Measurements from ENCODE around the gene SLC44A3. TPM values are rescaled to one million over a fixed set of nuclear protein-coding genes. Genes with fewer than 3 reads are reported as not detected.

The SLC44A3 gene
- total RNA-seq, 4 donors from 2014 or later = 4.0 to 6.7 (median 5.4) TPM

GRCh38 chr1:94925561-94926125 is 105.5 kb downstream of the SLC44A3 start:
- TF ChIP-seq, protein P1, sequence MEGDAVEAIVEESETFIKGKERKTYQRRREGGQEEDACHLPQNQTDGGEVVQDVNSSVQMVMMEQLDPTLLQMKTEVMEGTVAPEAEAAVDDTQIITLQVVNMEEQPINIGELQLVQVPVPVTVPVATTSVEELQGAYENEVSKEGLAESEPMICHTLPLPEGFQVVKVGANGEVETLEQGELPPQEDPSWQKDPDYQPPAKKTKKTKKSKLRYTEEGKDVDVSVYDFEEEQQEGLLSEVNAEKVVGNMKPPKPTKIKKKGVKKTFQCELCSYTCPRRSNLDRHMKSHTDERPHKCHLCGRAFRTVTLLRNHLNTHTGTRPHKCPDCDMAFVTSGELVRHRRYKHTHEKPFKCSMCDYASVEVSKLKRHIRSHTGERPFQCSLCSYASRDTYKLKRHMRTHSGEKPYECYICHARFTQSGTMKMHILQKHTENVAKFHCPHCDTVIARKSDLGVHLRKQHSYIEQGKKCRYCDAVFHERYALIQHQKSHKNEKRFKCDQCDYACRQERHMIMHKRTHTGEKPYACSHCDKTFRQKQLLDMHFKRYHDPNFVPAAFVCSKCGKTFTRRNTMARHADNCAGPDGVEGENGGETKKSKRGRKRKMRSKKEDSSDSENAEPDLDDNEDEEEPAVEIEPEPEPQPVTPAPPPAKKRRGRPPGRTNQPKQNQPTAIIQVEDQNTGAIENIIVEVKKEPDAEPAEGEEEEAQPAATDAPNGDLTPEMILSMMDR (IDR thresholded peaks at IDR 0.05) = peak in 2 of 6 experiments; percentile 7 to 16
- TF ChIP-seq POLR2A (IDR thresholded peaks at IDR 0.05) = peak in 1 of 2 donors; percentile 78
- Histone ChIP-seq H3K4me1 (peaks cover 44 to 61% of the 10 kb centered on the region in 2 donors), H3K36me3 (no peaks in the 10 kb centered on the region), H3K4me3 (replicated peaks in 1 of 3) (peak overlapping the region; percentile 42 to 97 (median 81)), H3K9me3 (no peaks in the 10 kb centered on the region), H3K27ac (peak overlapping the region; percentile 92 to 99 (median 98)), H3K27me3 (no peaks in the 10 kb centered on the region)
- intact Hi-C loops (cut with DNase I) = loop anchor here (5.0 kb wide), 1 partner anchor 117 kb away; no protein-coding TSS in a partner anchor
- WGBS, 2 donors = 0 to 5% methylated on average over 22 to 23 of the region's 23 CpGs
- peak; percentile 73 to 75 for DNase-seq

GRCh38 chr1:94926126-94926914 is 106.2 kb downstream of the SLC44A3 start:
- Histone ChIP-seq H3K4me3 (replicated peaks in 1 of 3) (peak overlapping the region; percentile 42 to 97 (median 81)), H3K36me3 (no peaks in the 10 kb centered on the region), H3K27ac (peak overlapping the region; percentile 92 to 99 (median 98)), H3K9me3 (no peaks in the 10 kb centered on the region), H3K27me3 (no peaks in the 10 kb centered on the region), H3K4me1 (peaks cover 42 to 60% of the 10 kb centered on the region in 2 donors)
- intact Hi-C loops (cut with DNase I) = loop anchor here (5.0 kb wide), 1 partner anchor 116 kb away; no protein-coding TSS in a partner anchor
- 0 to 1% methylated on average over 4 to 19 of the region's 78 CpGs for WGBS, 2 donors
- DNase-seq = peak; percentile 58 to 61
- TF ChIP-seq POLR2A (IDR thresholded peaks at IDR 0.05) = no peak
- TF ChIP-seq, protein P1 (IDR thresholded peaks at IDR 0.05) = peak in 5 of 6 experiments; percentile 12 to 50 (median 39)

GRCh38 chr1:94926915-94927404 is 106.8 kb downstream of the SLC44A3 start, which contains the start of gene CNN3:
Gene CNN3, minus strand, starts transcription at chr1:94927110. Its CDS starts 216 bp downstream, at chr1:94926894.
- H3K27me3 ChIP-seq = no peaks in the 10 kb centered on the region
- WGBS, 2 donors = no CpG with 5 or more reads among the region's 57 CpGs
- H3K36me3 ChIP-seq = no peaks in the 10 kb centered on the region
- peak within 1 kb of the TSS; percentile 42 to 97 (median 81) for H3K4me3 ChIP-seq (replicated peaks in 1 of 3)
- intact Hi-C loops (cut with DNase I) = loop anchor here (5.0 kb wide), 1 partner anchor 115 kb away; no protein-coding TSS in a partner anchor
- peak within 1 kb of the TSS; percentile 92 to 99 (median 98) for H3K27ac ChIP-seq
- TF ChIP-seq POLR2A (IDR thresholded peaks at IDR 0.05) = peak; percentile 95 to 99
- TF ChIP-seq, protein P1 (IDR thresholded peaks at IDR 0.05) = no peak
- peak; percentile 94 to 95 for DNase-seq
- no peaks in the 10 kb centered on the region for H3K9me3 ChIP-seq
- peaks cover 42 to 54% of the 10 kb centered on the region in 2 donors for H3K4me1 ChIP-seq

DNA sequence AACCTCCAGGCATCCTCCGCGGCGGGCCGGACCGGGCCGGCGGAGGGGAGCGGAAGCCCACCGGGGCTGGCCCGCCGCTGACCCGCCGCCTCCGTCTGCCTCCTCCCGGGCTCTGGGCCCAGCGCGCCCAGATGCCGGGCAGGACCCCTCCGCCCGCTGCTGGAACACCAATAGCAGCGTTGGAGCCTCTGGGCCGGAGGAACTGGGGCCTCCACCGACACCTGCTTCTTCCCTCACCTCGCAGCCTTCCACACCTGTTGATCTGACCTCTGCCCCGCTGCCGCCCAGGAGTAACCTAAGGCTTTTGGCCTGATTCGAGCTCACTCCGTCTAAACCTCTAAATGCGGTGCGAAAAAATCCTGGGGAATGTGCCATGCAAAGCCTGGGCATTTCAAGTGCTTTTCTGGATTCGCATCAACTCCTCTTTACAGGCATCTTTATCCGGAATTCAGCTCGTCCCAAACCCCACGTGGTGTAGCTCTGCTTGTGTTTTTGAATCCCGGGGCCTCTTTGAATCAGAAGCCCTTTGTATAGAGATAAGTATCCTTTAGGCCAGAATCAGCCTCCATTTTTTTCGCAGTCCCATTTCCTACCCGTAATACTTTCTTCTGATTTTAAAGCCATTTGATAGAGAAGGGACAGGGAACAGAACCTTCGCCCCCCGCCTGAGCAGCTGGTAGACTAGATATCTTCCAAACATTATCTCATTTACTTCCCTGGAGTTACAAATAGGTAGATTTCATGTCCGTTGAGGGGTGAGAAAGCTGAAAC is 107.4 kb downstream of the SLC44A3 start:
- Histone ChIP-seq H3K27me3 (no peaks in the 10 kb centered on the region), H3K27ac (peak overlapping the region; percentile 86 to 99 (median 98)), H3K4me1 (peaks cover 37 to 48% of the 10 kb centered on the region in 2 donors), H3K4me3 (replicated peaks in 1 of 3) (peak overlapping the region; percentile 11 to 97 (median 38)), H3K9me3 (no peaks in the 10 kb centered on the region), H3K36me3 (no peaks in the 10 kb centered on the region)
- TF ChIP-seq, protein P1 (IDR thresholded peaks at IDR 0.05) = no peak
- TF ChIP-seq POLR2A (IDR thresholded peaks at IDR 0.05) = peak in 1 of 2 donors; percentile 18
- intact Hi-C loops (cut with DNase I) = loop anchor here (5.0 kb wide), 1 partner anchor 115 kb away; no protein-coding TSS in a partner anchor
- peak in 1 of 2 donors; percentile 59 for DNase-seq
- WGBS, 2 donors = 18 to 31% methylated on average over 19 to 29 of the region's 40 CpGs
